ENCODE data around the gene ADI1.

The ADI1 gene

GRCh38 chr2:3534251-3534814 lies 15.0 kb upstream of the ADI1 start:
- Histone ChIP-seq H3K4me3 (no peak overlapping the region), H3K9me3 (replicated peaks in 1 of 11) (peaks cover 7 to 17% (median 13%) of the 10 kb centered on the region in 11 experiments; a peak in 20 of 22 replicates), H3K9ac (no peak overlapping the region), H3K27me3 (no peaks in the 10 kb centered on the region), H3K4me1 (peaks cover 0 to 20% (median 9%) of the 10 kb centered on the region in 10 experiments; a peak in 14 of 20 replicates), H4K20me1 (no peaks in the 10 kb centered on the region), H3K4me2 (no peak overlapping the region), H3K36me3 (peaks cover 12 to 38% (median 18%) of the 10 kb centered on the region in 11 experiments; a peak in 20 of 22 replicates), H3K27ac (no peak overlapping the region)
- no peak for TF ChIP-seq Cebpa-rat (IDR thresholded peaks at IDR 0.05)

DNA sequence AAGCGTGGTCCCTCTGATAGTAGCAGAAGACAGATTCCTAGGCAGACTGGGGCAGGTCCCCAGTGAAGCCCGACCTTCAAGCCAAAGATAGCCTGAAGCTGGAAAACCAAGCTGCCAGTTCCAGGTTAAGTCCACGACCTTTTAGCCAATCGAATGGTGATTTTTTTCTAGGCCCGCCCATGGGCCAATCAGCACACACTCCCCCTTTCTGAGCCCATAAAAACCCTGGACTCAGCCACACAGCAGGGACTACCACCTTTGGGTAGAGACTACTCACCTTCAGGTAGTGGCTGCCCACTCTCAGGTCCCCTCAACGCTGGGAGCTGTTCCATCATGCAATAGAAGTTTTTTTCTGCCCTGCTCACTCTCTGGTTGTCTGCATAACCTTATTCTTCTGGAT lies 14.5 kb upstream of the ADI1 start:
- no peak for TF ChIP-seq Cebpa-rat (IDR thresholded peaks at IDR 0.05)
- Histone ChIP-seq H3K4me3 (no peak overlapping the region), H3K4me2 (no peak overlapping the region), H3K27ac (no peak overlapping the region), H3K9ac (no peak overlapping the region), H3K9me3 (replicated peaks in 1 of 11) (peaks cover 7 to 17% (median 13%) of the 10 kb centered on the region in 11 experiments; a peak in 20 of 22 replicates), H3K4me1 (peaks cover 0 to 20% (median 9%) of the 10 kb centered on the region in 10 experiments; a peak in 14 of 20 replicates), H3K27me3 (no peaks in the 10 kb centered on the region), H4K20me1 (no peaks in the 10 kb centered on the region), H3K36me3 (peaks cover 8 to 35% (median 17%) of the 10 kb centered on the region in 11 experiments; a peak in 15 of 22 replicates)

DNA sequence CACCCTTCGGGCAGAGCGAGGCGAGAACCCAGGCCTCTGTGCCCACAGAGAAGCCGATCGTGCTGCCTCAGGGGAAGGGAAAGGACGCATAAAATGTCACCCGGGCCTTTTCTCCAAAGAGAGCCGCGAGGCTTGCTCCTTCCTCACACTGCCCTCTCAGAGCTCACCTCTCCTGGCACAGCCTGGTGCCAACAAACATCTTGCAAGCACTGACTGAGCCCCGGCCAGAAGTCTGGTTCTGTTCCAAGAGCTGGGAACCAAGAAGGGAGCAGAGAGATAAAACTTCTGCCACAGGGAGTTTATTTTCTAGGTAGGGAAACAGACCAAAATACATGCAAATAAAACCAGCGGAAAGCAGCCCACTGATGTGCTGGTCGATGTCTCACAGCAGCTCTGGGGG lies 13.6 kb upstream of the ADI1 start:
- Histone ChIP-seq H3K4me1 (peaks cover 0 to 20% (median 9%) of the 10 kb centered on the region in 10 experiments; a peak in 14 of 20 replicates), H3K36me3 (peaks cover 8 to 30% (median 17%) of the 10 kb centered on the region in 11 experiments; a peak in 15 of 22 replicates), H3K27me3 (no peaks in the 10 kb centered on the region), H3K9ac (no peak overlapping the region), H3K4me2 (no peak overlapping the region), H3K4me3 (no peak overlapping the region), H4K20me1 (no peaks in the 10 kb centered on the region), H3K9me3 (replicated peaks in 1 of 11) (peaks cover 7 to 17% (median 13%) of the 10 kb centered on the region in 11 experiments; a peak in 20 of 22 replicates), H3K27ac (no peak overlapping the region)
- no peak for TF ChIP-seq Cebpa-rat (IDR thresholded peaks at IDR 0.05)

- Histone ChIP-seq H3K27ac (no peak overlapping the region), H3K9me3 (replicated peaks in 1 of 11) (peaks cover 7 to 13% (median 10%) of the 10 kb centered on the region in 11 experiments; a peak in 20 of 22 replicates), H3K36me3 (peaks cover 7 to 27% (median 13%) of the 10 kb centered on the region in 11 experiments; a peak in 15 of 22 replicates), H3K9ac (no peak overlapping the region), H3K27me3 (no peaks in the 10 kb centered on the region), H3K4me3 (no peak overlapping the region), H4K20me1 (no peaks in the 10 kb centered on the region), H3K4me2 (no peak overlapping the region), H3K4me1 (peaks cover 0 to 8% (median 0%) of the 10 kb centered on the region in 10 experiments; a peak in 8 of 20 replicates)
- TF ChIP-seq Cebpa-rat (IDR thresholded peaks at IDR 0.05): no peak
Observed at GRCh38 chr2:3529316-3530025, 10.1 kb upstream of the ADI1 start.

- no peak overlapping the region for H3K27ac ChIP-seq
- H3K4me3 ChIP-seq: no peak overlapping the region
- H3K9ac ChIP-seq: no peak overlapping the region
- H3K4me2 ChIP-seq: no peak overlapping the region
- TF ChIP-seq Cebpa-rat (IDR thresholded peaks at IDR 0.05): no peak
- H3K4me1 ChIP-seq: peaks cover 0 to 22% (median 5%) of the 10 kb centered on the region in 10 experiments; a peak in 10 of 20 replicates
- H3K9me3 ChIP-seq (replicated peaks in 1 of 11): no peaks in the 10 kb centered on the region; a peak in 1 of 22 replicates
- no peaks in the 10 kb centered on the region for H4K20me1 ChIP-seq
- no peaks in the 10 kb centered on the region for H3K27me3 ChIP-seq
- peaks cover 0 to 14% (median under 1%) of the 10 kb centered on the region in 11 experiments; a peak in 6 of 22 replicates for H3K36me3 ChIP-seq
Observed at GRCh38 chr2:3527886-3528785, 8.8 kb upstream of the ADI1 start.

DNA sequence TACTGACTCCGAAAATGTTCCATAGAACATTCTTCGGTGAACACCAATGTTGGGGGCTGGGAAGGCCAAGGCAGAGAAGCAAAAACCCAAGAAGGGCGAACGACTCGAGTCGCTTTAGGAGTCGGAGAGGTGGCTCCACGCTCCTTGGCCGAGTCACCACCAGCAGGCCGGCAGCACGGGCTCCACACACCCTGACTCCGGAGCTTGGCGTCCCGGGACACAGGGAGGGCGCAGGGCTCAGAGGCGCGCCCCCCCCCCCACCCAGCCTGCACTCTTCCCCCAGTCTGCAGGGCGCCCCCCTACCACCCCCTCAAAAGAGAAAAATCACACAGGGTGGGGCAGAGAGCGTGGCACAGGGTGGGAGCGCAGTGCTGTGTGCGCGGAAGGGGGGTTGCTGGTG lies 7.5 kb upstream of the ADI1 start:
- H3K4me3 ChIP-seq: no peak overlapping the region
- H3K4me2 ChIP-seq: no peak overlapping the region
- no peaks in the 10 kb centered on the region for H4K20me1 ChIP-seq
- H3K27me3 ChIP-seq: no peaks in the 10 kb centered on the region
- peaks cover 0 to 32% (median 5%) of the 10 kb centered on the region in 10 experiments; a peak in 10 of 20 replicates for H3K4me1 ChIP-seq
- H3K9ac ChIP-seq: no peak overlapping the region
- no peaks in the 10 kb centered on the region for H3K9me3 ChIP-seq (replicated peaks in 1 of 11)
- H3K27ac ChIP-seq: no peak overlapping the region
- no peak for TF ChIP-seq Cebpa-rat (IDR thresholded peaks at IDR 0.05)
- peaks cover 0 to 1% (median 0%) of the 10 kb centered on the region in 11 experiments; a peak in 1 of 22 replicates for H3K36me3 ChIP-seq

- H3K4me3 ChIP-seq: no peak overlapping the region
- no peaks in the 10 kb centered on the region for H3K36me3 ChIP-seq
- no peaks in the 10 kb centered on the region for H3K9me3 ChIP-seq (replicated peaks in 1 of 11)
- peak overlapping the region in 5 of 11 experiments; percentile 57 to 85 (median 69); a peak in 10 of 22 replicates for H3K4me2 ChIP-seq
- H4K20me1 ChIP-seq: no peaks in the 10 kb centered on the region
- H3K9ac ChIP-seq: no peak overlapping the region; a peak in 1 of 22 replicates
- H3K27ac ChIP-seq: peak overlapping the region in 3 of 11 experiments; percentile 32 to 55 (median 35); a peak in 6 of 22 replicates
- TF ChIP-seq Cebpa-rat (IDR thresholded peaks at IDR 0.05): no peak
- H3K4me1 ChIP-seq: peaks cover 11 to 51% (median 21%) of the 10 kb centered on the region in 10 experiments
- H3K27me3 ChIP-seq: no peaks in the 10 kb centered on the region
Observed at GRCh38 chr2:3523551-3524041, 4.3 kb upstream of the ADI1 start.

- Histone ChIP-seq H3K36me3 (no peaks in the 10 kb centered on the region), H3K9me3 (replicated peaks in 1 of 11) (no peaks in the 10 kb centered on the region), H3K4me2 (peak overlapping the region in 4 of 11 experiments; percentile 57 to 85 (median 68); a peak in 7 of 22 replicates), H3K27me3 (no peaks in the 10 kb centered on the region), H3K4me3 (no peak overlapping the region), H3K9ac (no peak overlapping the region), H4K20me1 (no peaks in the 10 kb centered on the region), H3K4me1 (peaks cover 12 to 53% (median 23%) of the 10 kb centered on the region in 10 experiments), H3K27ac (peak overlapping the region in 1 of 11 experiments; percentile 35; a peak in 3 of 22 replicates)
- TF ChIP-seq Cebpa-rat (IDR thresholded peaks at IDR 0.05): no peak
Observed at GRCh38 chr2:3522961-3523421, 3.7 kb upstream of the ADI1 start.

All from BLaER1 treated with 17β-estradiol and CSF1 and Interleukin-3, amounts not matched to agents 10 nM and 100 nM (cell line).